HG03558 (cell line): Measurements from ENCODE around the gene SLC35B4.
"Not testable (repeated sequence)": the region's sequence is repeated elsewhere in the genome, so short reads cannot be mapped to it uniquely, and the experiment has no call there.

Source experiments
- ATAC-seq: cut with Tn5 transposase; IDR thresholded peaks from one replicate; pipeline ENCODE4 v1.9.1; 2021; ENCODE audit warnings: moderate number of reproducible peaks; ENCODE audit not compliant: unreplicated experiment; ENCODE audit errors: extremely low read depth

The SLC35B4 gene

GRCh38 chr7:134297489-134297888, 19.2 kb downstream of the SLC35B4 start:
- no peak for ATAC-seq

- ATAC-seq, result not testable (repeated sequence)
Observed at GRCh38 chr7:134295982-134296381, 20.7 kb downstream of the SLC35B4 start.

- peak; percentile 99 for ATAC-seq
Observed at GRCh38 chr7:134293002-134293740, 23.6 kb downstream of the SLC35B4 start.

- no peak for ATAC-seq
Observed at GRCh38 chr7:134290286-134290685, 26.4 kb downstream of the SLC35B4 start.

DNA sequence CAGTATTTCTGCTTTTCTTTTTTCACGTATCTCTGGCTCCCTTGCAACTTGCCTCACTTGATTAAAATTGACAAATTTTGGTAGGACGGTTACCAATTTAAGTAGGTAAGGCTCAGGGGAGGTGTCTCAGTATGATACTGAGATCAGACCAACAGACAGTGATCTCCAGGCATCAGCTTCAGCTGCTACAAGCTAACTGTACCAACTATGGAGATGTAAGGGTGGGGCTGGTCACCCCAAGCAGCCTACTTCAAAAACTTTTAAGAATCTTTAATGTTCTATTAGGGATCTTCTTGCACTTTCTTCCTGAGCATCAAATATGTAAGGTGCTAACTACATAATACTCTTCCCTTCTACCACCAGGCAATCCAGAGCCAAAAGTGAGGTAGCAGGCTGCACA, 26.9 kb downstream of the SLC35B4 start:
- no peak for ATAC-seq

DNA sequence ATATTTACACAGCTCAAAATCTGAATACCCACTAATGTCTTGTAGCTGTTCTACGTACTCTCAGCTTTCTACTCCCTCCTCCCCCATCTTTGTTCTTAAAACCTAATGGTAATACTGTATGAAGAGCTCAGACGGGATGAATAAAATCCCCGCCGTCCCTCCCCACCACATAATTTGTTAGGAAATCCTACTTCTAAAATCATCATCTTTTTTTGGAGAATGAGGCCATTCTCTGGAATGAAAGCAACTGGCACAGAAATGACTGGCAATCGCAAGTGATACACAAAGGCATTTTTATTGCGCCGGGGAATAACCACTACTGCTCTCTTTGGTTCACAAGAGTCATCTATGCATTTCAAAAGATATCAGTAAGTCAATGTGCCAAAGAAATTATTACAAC, 27.3 kb downstream of the SLC35B4 start:
- no peak for ATAC-seq

DNA sequence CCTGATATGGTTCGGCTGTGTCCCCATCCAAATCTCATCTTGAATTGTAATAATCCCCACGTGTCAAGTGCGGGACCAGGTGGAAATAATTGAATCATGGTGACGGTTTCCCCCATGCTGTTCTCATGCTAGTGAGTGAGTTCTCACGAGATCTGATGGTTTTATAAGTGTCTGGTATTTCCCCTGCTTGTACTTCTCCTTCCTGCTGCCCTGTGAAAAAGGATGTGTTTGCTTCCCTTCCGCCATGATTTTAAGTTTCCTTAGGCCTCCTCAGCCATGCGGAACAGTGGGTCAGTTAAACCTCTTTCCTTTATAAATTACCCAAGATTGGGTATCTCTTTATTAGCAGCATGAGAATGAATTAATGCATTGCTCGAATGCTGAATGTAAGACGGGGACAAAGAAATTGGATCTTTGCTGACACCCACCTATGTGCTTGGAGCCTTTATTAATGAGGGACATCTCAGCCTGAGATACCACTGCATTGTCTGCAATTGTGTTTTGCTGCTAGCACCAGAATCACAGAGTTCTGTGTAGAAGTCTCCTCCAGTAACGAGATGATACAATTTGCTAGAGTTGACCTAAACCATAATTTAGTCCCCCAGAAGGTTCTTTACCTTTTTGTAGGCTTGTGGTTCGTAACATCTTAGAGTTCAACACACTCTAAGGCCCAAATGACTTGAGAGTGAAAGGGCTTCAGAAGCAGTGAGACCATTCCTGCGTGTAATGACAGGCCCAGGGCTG, 28.6 kb downstream of the SLC35B4 start:
- no peak for ATAC-seq

GRCh38 chr7:134284952-134285351, 31.8 kb downstream of the SLC35B4 start:
- no peak for ATAC-seq

DNA sequence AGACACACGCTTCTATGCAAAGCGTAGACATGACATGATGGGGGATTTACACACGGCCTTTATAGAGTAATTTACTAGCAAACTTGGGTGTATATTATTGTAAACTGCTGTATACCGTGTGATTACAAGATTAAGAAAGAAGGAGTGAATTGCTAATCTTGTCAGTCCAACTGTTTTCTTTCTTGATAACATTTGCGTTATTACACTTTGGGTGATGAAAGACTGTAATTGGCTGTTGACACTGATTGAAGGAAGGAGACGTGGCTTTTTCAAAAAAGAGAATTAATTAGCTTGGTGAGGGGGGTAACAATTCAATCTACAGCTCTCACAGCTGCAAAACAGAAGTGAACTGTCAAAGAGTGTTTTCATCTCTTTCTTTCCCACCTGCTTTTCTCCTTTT, 32.7 kb downstream of the SLC35B4 start:
- ATAC-seq, result no peak

DNA sequence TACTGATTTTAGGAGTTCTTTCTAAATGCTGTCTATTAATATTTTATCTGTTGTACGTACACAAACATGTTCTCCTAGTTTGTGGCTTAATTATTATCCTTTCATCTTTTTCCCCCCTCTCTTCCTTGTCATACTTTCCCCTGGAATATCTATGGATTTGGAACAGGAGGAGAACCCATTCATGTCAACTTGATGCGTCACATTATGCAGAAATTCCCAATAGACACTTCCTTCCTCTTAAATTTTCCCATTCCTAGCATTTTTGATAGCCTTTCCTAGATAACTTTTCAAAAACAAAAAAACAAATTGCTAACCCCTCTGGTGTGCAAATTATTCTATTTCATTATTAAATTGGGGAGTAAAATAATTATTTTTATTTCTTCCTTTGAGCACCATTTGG, 36.2 kb downstream of the SLC35B4 start:
- ATAC-seq, result no peak

- no peak for ATAC-seq
Observed at GRCh38 chr7:134279898-134280297, 36.8 kb downstream of the SLC35B4 start.

DNA sequence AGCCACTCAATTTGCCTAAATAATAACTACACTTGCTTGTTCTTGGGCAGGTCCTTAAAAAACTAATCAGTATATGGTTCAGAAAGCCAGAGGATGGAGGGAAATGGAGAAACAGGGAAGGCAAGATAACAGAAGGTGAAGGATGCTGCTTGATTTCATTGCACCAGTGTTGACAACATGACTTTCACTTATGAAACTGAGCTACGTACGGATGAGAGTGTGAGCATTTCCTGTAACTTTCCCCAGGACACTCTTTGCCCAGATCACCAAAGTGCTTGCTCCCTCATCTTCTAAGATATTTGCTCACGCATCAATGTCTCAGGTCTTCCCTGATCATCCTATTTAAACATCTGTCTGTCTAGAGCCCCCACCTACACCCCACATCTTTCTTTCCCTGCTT, 37.4 kb downstream of the SLC35B4 start:
- ATAC-seq, result no peak

- no peak for ATAC-seq
Observed at GRCh38 chr7:134278502-134279153, 38.1 kb downstream of the SLC35B4 start.

GRCh38 chr7:134276951-134277350, 39.8 kb downstream of the SLC35B4 start:
- no peak for ATAC-seq

- no peak for ATAC-seq
Observed at GRCh38 chr7:134262322-134262721, 54.4 kb downstream of the SLC35B4 start.

DNA sequence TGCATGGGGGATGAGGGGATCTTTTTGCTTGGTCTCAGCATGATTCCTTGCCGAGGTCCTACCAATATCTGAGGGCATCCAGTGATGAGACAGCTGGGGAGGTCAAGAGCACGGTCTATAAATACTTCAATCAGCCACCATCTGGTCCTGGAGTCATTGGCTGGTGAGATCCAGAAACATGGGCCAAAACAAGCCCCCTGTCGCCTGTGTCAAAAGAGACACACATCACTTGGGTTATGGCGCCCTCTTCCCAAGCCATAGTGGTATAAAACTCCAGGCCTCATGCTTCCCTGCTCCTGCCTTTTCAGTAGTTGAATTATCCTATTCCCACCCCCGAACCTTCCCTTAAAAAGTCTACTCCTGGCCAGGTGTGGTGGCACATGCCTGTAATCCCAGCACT, 60.9 kb downstream of the SLC35B4 start:
- no peak for ATAC-seq

DNA sequence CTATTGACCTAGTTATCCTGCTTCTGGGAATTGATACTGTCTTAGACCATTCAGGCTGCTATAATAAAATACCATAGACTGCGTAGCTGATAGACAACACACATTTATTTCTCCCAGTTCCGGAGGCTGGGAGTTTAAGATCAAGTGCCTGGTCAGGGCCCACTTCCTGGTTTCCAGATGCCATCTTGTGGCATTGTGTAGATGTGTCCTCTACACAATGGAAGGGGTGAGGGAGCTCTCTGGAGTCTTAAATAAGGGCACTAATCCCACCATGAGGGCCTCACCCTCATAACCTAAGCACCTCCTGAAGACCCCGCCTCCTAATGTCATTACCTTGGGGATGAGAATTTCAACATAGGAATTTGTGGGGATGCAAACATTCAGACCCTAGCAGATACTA, 62.4 kb downstream of the SLC35B4 start:
- no peak for ATAC-seq

GRCh38 chr7:134248196-134248595, 68.5 kb downstream of the SLC35B4 start:
- no peak for ATAC-seq

DNA sequence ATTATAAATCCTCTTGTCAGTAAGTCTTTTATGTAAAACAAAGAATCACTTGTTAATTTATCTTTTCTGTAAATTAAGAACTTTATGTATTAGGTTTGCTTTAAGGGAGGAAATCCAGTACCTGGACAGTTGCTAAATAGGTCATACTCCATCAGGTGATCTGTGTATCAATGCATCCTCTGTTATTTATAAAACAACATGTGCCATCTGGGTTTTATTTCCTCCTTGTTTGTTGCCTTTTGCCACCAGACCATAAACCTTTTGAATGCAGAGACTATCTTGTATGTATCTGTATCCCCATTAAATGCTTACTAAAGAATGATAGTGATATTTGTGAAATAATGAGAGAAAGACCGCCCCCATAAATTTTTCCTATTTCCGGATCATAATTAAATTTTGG, 70.0 kb downstream of the SLC35B4 start:
- ATAC-seq, result no peak

DNA sequence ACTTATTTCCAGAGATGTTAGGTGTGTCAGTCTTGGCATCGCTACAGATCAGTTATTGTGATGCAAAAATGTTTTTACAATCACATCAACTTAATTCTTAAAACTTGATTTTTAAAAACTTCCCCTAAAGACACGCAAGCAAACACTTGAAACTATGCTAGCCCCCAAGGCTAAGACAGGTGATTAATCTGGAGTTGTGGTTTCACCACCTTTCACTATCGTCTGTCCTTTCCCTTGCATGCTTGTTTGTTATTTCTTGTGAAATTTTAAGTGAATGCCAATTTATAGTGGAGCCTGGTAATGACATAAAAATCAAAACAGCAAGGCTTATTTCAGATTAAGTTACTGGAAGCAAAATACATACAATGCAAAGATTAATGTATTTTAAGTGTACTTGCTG, 70.4 kb downstream of the SLC35B4 start:
- no peak for ATAC-seq

GRCh38 chr7:134245253-134245652, 71.5 kb downstream of the SLC35B4 start:
- no peak for ATAC-seq
